BE2C (cell line): ENCODE data around the gene KCNC2.

ENCODE experiments used
- DNase-seq: peaks from one replicate; pipeline ENCODE4 v3.0.0-alpha.2; 2020
- H3K27me3 ChIP-seq: fragments of 250-450 bp; sonication (Bioruptor Pico); 2 replicates; pipeline ENCODE4 v1.5.1; 2020; ENCODE audit warnings: mild to moderate bottlenecking
- H3K36me3 ChIP-seq: fragments of 250-450 bp; sonication (Bioruptor Pico); 2 replicates; pipeline ENCODE4 v1.5.1; 2020; ENCODE audit warnings: mild to moderate bottlenecking
- H3K4me1 ChIP-seq: fragments of 250-450 bp; sonication (Bioruptor Pico); 2 replicates; pipeline ENCODE4 v1.5.1; 2020
- H3K4me3 ChIP-seq: 2 replicates; pipeline ENCODE4 v1.5.1; 2011; ENCODE audit warnings: low read depth, low read length
- H3K9me3 ChIP-seq: fragments of 250-450 bp; sonication (Bioruptor Pico); 2 replicates; pipeline ENCODE4 v1.5.1; 2020
- TF ChIP-seq, protein P1 (sequence below): IDR thresholded peaks from 2 replicates; pipeline ENCODE4 v1.5.1; 2012; ENCODE audit warnings: mild to moderate bottlenecking, low read depth, low read length

Gene KCNC2

GRCh38 chr12:75227132-75227531 is 17.5 kb upstream of the KCNC2 start:
- Histone ChIP-seq H3K9me3 (no peaks in the 10 kb centered on the region), H3K4me1 (no peaks in the 10 kb centered on the region), H3K27me3 (no peaks in the 10 kb centered on the region), H3K36me3 (no peaks in the 10 kb centered on the region), H3K4me3 (no peak overlapping the region)
- no peak for DNase-seq
- TF ChIP-seq, protein P1, sequence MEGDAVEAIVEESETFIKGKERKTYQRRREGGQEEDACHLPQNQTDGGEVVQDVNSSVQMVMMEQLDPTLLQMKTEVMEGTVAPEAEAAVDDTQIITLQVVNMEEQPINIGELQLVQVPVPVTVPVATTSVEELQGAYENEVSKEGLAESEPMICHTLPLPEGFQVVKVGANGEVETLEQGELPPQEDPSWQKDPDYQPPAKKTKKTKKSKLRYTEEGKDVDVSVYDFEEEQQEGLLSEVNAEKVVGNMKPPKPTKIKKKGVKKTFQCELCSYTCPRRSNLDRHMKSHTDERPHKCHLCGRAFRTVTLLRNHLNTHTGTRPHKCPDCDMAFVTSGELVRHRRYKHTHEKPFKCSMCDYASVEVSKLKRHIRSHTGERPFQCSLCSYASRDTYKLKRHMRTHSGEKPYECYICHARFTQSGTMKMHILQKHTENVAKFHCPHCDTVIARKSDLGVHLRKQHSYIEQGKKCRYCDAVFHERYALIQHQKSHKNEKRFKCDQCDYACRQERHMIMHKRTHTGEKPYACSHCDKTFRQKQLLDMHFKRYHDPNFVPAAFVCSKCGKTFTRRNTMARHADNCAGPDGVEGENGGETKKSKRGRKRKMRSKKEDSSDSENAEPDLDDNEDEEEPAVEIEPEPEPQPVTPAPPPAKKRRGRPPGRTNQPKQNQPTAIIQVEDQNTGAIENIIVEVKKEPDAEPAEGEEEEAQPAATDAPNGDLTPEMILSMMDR: no peak

DNA sequence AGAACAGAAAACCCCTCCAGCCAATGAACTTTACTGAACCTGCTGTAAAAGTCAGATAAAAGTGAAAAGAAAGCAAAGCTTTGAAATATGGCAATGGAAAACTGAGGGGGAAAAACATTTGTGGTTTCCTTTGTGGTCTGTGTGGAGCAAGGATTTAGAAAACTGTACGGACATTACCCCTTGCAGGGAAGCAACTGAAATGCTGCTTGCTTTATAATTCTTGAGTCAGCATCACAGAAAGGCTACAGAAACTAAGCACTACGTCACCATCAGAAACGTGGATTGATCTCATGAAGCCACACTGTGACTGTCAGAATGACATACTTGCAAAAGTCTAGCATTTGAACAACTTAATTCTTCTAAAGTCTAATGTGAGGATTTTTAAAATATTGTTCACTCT is 2.4 kb upstream of the KCNC2 start:
- H3K4me1 ChIP-seq: no peaks in the 10 kb centered on the region
- peaks cover 33% of the 10 kb centered on the region for H3K27me3 ChIP-seq
- TF ChIP-seq, protein P1: no peak
- H3K4me3 ChIP-seq: no peak overlapping the region
- H3K36me3 ChIP-seq: no peaks in the 10 kb centered on the region
- no peak for DNase-seq
- no peaks in the 10 kb centered on the region for H3K9me3 ChIP-seq

DNA sequence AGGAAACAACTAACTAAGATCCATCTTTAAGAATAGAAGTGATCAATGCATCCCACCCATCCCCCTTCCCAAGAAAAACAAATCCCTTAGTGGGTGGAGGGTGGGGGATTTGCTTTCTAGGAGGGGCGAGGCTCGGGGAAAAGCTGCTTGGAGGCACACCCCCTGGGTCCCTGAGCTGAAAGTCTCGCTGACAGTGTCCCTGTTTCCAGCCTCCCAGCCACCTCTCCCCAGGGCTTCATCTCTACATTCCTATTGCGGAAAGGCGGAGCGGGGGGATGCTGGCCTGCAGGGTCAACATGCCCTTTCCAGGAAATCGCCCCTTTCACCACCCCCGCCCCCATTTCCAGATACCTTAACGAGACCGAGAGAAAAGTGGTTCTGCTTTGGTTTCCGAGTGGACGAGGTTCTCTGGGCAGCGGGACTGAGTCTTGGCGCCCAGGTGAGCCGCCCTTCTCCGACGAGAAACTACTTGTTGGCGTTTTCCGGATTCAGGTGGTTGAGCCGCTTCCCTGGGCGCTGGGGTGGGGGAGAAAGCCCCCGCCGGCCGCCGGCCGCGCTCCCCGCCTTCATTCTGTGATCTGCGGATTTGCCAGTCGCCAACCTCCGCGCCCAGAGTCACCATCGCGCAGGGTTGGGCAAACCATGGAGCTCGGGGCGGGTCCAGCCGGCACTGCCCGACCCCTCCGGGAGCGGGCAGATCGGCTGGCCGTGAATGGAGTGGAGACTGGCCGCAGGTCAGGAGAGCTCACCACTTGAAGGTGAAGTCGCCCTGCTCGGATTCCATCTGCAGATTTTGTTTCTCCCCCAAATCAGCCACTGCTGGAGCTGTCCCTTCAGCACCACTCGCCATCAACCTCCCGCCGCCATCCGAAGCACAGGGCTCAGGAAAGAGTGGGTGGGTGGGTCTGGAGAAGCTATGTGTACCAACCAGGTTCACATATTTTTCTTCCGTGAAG is 505 bp downstream of the KCNC2 start:
- H3K4me1 ChIP-seq: no peaks in the 10 kb centered on the region
- H3K9me3 ChIP-seq: no peaks in the 10 kb centered on the region
- H3K27me3 ChIP-seq: peaks cover 51% of the 10 kb centered on the region
- H3K36me3 ChIP-seq: no peaks in the 10 kb centered on the region
- no peak overlapping the region for H3K4me3 ChIP-seq
- TF ChIP-seq, protein P1: no peak
- no peak for DNase-seq

- no peaks in the 10 kb centered on the region for H3K36me3 ChIP-seq
- no peak for DNase-seq
- no peaks in the 10 kb centered on the region for H3K4me1 ChIP-seq
- no peaks in the 10 kb centered on the region for H3K9me3 ChIP-seq
- H3K4me3 ChIP-seq: no peak overlapping the region
- H3K27me3 ChIP-seq: peaks cover 51% of the 10 kb centered on the region
- TF ChIP-seq, protein P1: no peak
Measured at GRCh38 chr12:75207338-75208083, 2.1 kb downstream of the KCNC2 start.

DNA sequence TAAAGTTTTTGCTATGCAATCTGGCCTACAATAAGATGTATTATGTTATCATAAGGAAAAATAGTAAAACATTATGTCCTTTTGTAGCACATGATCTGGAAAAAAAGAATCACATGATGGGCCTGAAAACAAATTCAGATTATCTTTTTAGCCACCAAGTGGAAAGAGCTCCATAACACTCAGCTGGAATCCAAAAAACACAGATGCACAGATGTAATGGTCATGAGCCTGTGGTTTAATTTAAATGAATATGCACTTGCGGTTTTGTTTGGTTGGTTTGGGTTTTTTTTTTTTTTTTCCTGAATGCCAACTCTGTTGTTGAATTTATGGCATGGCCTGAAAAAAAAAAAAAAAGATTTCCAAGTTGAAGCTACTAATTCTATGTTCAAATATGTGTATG is 4.1 kb downstream of the KCNC2 start:
- no peaks in the 10 kb centered on the region for H3K4me1 ChIP-seq
- TF ChIP-seq, protein P1: no peak

More for the DNA sequence above, 4.1 kb downstream of the KCNC2 start:
- no peak for DNase-seq
- Histone ChIP-seq H3K9me3 (no peaks in the 10 kb centered on the region), H3K27me3 (peaks cover 48% of the 10 kb centered on the region), H3K4me3 (no peak overlapping the region), H3K36me3 (no peaks in the 10 kb centered on the region)
